Caco-2 (cell line): ENCODE results near the gene FURIN. TPM values are rescaled to one million over a fixed set of nuclear protein-coding genes. Genes with fewer than 3 reads are reported as not detected.
A peak's percentile ranks its signal among the peaks of the same experiment; 100 is the strongest.

Experiments used
- BruUV-seq: library from RNA; stranded (reverse); fragments of 400-500 nt; replicated peaks from 2 replicates; lab custom pipeline; 2021; lab: Mats Ljungman, UMichigan
- CTCF ChIA-PET: fragments of 300-600 bp; sonication (Branson Sonifier 250); formaldehyde crosslinking; loops from one replicate; lab custom pipeline; 2022; ENCODE audit warnings: antibody characterized with exemption; lab: Charles Lee
- POLR2A ChIA-PET: fragments of 300-600 bp; sonication (Branson Sonifier 250); formaldehyde crosslinking; loops from one replicate; lab custom pipeline; 2022; ENCODE audit warnings: antibody characterized with exemption; lab: Charles Lee
- DNase-seq, 2 experiments: peaks; one replicate each; pipeline versions ENCODE4 v3.0.0 to v3.0.0-alpha.2; 2020 to 2022
- H3K27me3 ChIP-seq: replicated peaks from 2 replicates; pipeline ENCODE4 v1.6.0; 2011; ENCODE audit warnings: low read length; ENCODE audit not compliant: control insufficient read depth, insufficient read depth
- H3K36me3 ChIP-seq: 2 replicates; pipeline ENCODE4 v1.5.1; 2011; ENCODE audit warnings: low read length; ENCODE audit not compliant: control insufficient read depth, insufficient read depth
- H3K4me1 ChIP-seq: fragments of 250-450 bp; sonication (Bioruptor Pico); 2 replicates; pipeline ENCODE4 v1.5.1; 2020; ENCODE audit warnings: mild to moderate bottlenecking
- H3K4me3 ChIP-seq: 2 replicates; pipeline ENCODE4 v1.5.1; 2011; ENCODE audit warnings: low read depth, mild to moderate bottlenecking, control low read depth, low read length
- H3K9me3 ChIP-seq: fragments of 250-450 bp; sonication (Bioruptor Pico); 2 replicates; pipeline ENCODE4 v1.5.1; 2020; ENCODE audit warnings: mild to moderate bottlenecking, moderate library complexity
- H3K27ac Mint-ChIP-seq: one replicate; pipeline ENCODE4 v1.8.0; 2022; ENCODE audit warnings: mixed read lengths; ENCODE audit not compliant: unreplicated experiment
- H3K27me3 Mint-ChIP-seq: one replicate; pipeline ENCODE4 v1.8.0; 2022; ENCODE audit warnings: mixed read lengths; ENCODE audit not compliant: insufficient read depth, unreplicated experiment
- H3K36me3 Mint-ChIP-seq: one replicate; pipeline ENCODE4 v1.8.0; 2022; ENCODE audit warnings: mild to moderate bottlenecking, mixed read lengths; ENCODE audit not compliant: insufficient read depth, unreplicated experiment
- H3K4me1 Mint-ChIP-seq: one replicate; pipeline ENCODE4 v1.8.0; 2022; ENCODE audit warnings: low read depth, mixed read lengths; ENCODE audit not compliant: unreplicated experiment
- H3K4me3 Mint-ChIP-seq: one replicate; pipeline ENCODE4 v1.8.0; 2022; ENCODE audit warnings: mild to moderate bottlenecking, moderate library complexity, mixed read lengths; ENCODE audit not compliant: unreplicated experiment
- H3K9me3 Mint-ChIP-seq: one replicate; pipeline ENCODE4 v1.8.0; 2022; ENCODE audit warnings: mixed read lengths; ENCODE audit not compliant: unreplicated experiment
- CTCF ChIP-seq, 2 experiments: fragments of 200-600 bp in 1 of 2; IDR thresholded peaks; 1 replicate in 1 of 2; 2 replicates in 1 of 2; pipeline versions ENCODE4 v1.5.1 to v1.8.0; 2011 to 2022; ENCODE audit warnings: antibody characterized with exemption in 1 of 2, control low read depth in 1 of 2, inconsistent platforms in 1 of 2, low read depth in 1 of 2, low read length in 1 of 2, mild to moderate bottlenecking in 1 of 2, moderate library complexity in 1 of 2; ENCODE audit not compliant: insufficient read depth in 1 of 2, severe bottlenecking in 1 of 2, unreplicated experiment in 1 of 2
- intact Hi-C: fragments of 100-400 bp; cut with micrococcal nuclease; formaldehyde crosslinking; loops from one replicate; pipeline ENCODE4 v1.10.0; 2022; ENCODE audit not compliant: unreplicated experiment
- total RNA-seq: library from RNA; stranded (reverse); gene quantifications from 2 replicates; pipeline ENCODE4 v1.2.3, GENCODE V29; 2022

The FURIN gene
- total RNA-seq, 1 experiment from 2014 or later: 43.0 TPM

GRCh38 chr15:90865702-90866101 lies 2.7 kb upstream of the FURIN start:
- Mint-ChIP-seq H3K4me3 (no peak overlapping the region), H3K4me1 (peaks cover 38% of the 10 kb centered on the region), H3K9me3 (no peaks in the 10 kb centered on the region), H3K36me3 (peaks cover 6% of the 10 kb centered on the region), H3K27ac (peak overlapping the region; percentile 6), H3K27me3 (no peaks in the 10 kb centered on the region)
- ChIA-PET POLR2A (no interaction called here), CTCF (no interaction called here)
- Histone ChIP-seq H3K4me1 (peaks cover 40% of the 10 kb centered on the region), H3K27me3 (no peaks in the 10 kb centered on the region), H3K4me3 (no peak overlapping the region), H3K36me3 (no peaks in the 10 kb centered on the region), H3K9me3 (no peaks in the 10 kb centered on the region)
- TF ChIP-seq CTCF (IDR thresholded peaks at IDR 0.05; ENCODE audit: insufficient read depth in 1 of 2, low read depth in 1 of 2, low read length in 1 of 2, severe bottlenecking in 1 of 2, unreplicated experiment in 1 of 2): no peak
- no peak for DNase-seq
- no TSS peak for BruUV-seq
- intact Hi-C loops: no loop called here

- Mint-ChIP-seq H3K36me3 (peaks cover 9% of the 10 kb centered on the region), H3K9me3 (no peaks in the 10 kb centered on the region), H3K4me1 (peaks cover 38% of the 10 kb centered on the region), H3K27ac (peak overlapping the region; percentile 6), H3K4me3 (no peak overlapping the region), H3K27me3 (no peaks in the 10 kb centered on the region)
- DNase-seq: no peak
- H3K4me1 ChIP-seq: peaks cover 39% of the 10 kb centered on the region
- H3K36me3 ChIP-seq: no peaks in the 10 kb centered on the region
- ChIA-PET POLR2A (no interaction called here), CTCF (no interaction called here)
- no peaks in the 10 kb centered on the region for H3K27me3 ChIP-seq
- H3K9me3 ChIP-seq: no peaks in the 10 kb centered on the region
- no TSS peak for BruUV-seq
- no peak for TF ChIP-seq CTCF (IDR thresholded peaks at IDR 0.05; ENCODE audit: insufficient read depth in 1 of 2, low read depth in 1 of 2, low read length in 1 of 2, severe bottlenecking in 1 of 2, unreplicated experiment in 1 of 2)
- no peak overlapping the region for H3K4me3 ChIP-seq
- intact Hi-C loops: no loop called here
These were observed 2.1 kb upstream of the FURIN start for GRCh38 chr15:90866161-90866715.

GRCh38 chr15:90866800-90867199 lies 1.6 kb upstream of the FURIN start:
- Histone ChIP-seq H3K36me3 (no peaks in the 10 kb centered on the region), H3K9me3 (no peaks in the 10 kb centered on the region), H3K27me3 (no peaks in the 10 kb centered on the region), H3K4me3 (no peak overlapping the region), H3K4me1 (peaks cover 39% of the 10 kb centered on the region)
- Mint-ChIP-seq H3K36me3 (peaks cover 9% of the 10 kb centered on the region), H3K4me3 (no peak overlapping the region), H3K4me1 (peaks cover 38% of the 10 kb centered on the region), H3K27ac (no peak overlapping the region), H3K9me3 (no peaks in the 10 kb centered on the region), H3K27me3 (no peaks in the 10 kb centered on the region)
- CTCF ChIA-PET: no interaction called here
- DNase-seq: no peak
- no peak for TF ChIP-seq CTCF (IDR thresholded peaks at IDR 0.05; ENCODE audit: insufficient read depth in 1 of 2, low read depth in 1 of 2, low read length in 1 of 2, severe bottlenecking in 1 of 2, unreplicated experiment in 1 of 2)
- POLR2A ChIA-PET: no interaction called here
- intact Hi-C loops: no loop called here
- no TSS peak for BruUV-seq
